DLD1 (cell line): ENCODE results near the gene DNAAF2.
"Not testable (repeated sequence)": the region's sequence is repeated elsewhere in the genome, so short reads cannot be mapped to it uniquely, and the experiment has no call there.

Experiments used
- in situ Hi-C: cut with HindIII; loops from 2 replicates; pipeline ENCODE4 v1.10.0; 2017; ENCODE audit warnings: low sequenced_read_pairs

DNAAF2 gene

DNA sequence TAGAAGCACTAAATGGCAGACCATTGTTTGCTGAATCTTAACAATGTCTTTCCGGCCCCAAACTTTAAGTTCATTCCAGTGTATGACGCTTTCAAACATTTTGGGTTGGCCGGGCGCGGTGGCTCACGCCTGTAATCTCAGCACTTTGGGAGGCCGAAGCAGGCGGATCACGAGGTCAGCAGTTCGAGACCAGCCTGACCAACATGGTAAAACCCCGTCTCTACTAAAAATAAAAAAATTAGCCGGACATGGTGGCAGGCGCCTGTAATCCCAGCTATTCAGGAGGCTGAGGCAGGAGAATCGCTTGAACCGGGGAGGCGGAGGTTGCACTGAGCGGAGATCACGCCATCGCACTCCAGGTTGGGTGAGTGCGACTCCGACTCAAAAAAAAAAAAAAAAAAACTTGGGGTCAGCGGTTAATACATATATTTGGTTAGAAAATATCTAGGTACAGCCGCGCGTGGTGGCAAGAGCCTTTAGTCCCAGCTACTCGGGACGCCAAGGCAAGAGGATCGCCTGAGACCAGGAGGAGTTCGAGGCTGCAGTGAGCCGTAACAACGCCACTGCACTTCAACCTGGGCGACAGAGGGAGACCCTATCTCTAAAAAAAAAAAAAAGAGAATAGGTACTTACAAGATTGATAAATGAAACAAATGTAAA is 49.9 kb downstream of the DNAAF2 start:
- in situ Hi-C loops: not testable (repeated sequence)

DNA sequence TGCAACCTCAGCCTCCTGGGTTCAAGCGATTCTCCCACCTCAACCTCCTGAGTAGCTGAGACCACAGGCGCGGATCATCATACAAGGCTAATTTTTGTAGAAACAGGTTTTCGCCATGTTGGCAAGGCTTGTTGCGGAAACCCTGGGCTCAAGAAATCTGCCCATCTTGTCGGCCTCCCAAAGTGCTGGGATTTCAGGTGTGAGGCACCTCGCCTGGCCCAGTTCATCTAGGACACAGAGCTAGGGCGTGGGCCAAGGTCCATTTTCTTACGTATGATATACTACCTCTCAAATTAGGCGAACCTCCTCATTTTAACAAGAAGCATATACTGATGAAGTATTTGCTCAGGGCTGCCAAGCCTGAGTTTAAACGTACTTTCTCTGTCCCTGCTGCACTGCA is 51.0 kb downstream of the DNAAF2 start:
- in situ Hi-C loops: no loop called here

DNA sequence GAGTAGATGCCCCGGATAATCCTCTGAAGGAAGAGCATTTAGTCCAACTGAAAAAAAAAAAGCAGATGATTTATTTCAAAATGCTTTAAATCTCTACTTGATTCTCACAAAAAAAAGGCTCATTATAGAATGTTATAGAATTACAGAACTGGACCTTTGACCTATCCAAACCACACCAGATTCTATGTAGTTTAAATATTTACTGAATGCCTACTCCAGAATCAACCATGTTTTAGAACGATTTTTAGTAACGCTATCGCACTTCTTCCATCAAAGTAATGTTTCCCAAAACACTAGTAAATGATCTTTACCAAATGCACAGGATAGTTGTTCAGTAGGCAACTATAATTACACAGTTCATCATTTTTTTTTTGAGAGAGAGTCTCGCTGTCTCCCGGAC is 51.4 kb downstream of the DNAAF2 start:
- in situ Hi-C loops: no loop called here

DNA sequence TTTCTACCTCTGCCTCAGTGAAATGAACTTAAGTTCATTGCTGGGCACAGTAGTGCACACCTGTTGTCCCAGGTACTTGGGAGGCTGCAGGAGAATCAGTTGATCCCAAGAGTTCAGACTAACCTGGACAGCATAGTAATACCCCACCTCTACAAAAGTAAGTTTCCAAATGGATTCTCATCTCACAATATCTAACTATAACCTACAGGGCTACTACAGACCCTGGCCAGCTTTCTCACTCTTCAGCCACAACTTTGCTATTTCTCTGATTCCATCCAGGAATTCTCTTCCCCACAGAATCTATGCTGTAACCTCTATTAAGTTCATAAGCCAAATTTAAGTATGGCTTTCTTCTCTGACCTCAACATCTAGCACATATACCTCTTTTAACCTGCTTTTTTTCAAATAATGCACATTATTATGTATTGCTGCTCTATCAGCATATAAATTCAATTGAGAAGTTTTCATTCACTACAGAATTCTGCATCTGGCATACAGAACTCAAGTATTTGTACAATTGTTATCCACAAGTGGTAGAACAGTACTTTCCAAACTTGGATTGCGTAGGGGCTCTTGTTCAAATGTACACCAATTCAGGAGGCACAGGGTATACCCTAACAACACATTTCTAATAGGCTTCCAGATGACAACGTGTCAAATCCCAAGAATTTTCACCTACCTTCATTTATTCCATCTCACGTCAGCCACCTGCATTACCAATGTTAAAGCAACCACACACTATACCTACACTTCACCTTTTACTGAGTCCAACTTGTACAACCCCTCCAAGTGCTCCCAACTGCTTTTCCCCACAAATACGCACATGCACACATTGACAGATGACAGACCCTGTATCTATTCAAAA is 52.7 kb downstream of the DNAAF2 start:
- in situ Hi-C loops: no loop called here

DNA sequence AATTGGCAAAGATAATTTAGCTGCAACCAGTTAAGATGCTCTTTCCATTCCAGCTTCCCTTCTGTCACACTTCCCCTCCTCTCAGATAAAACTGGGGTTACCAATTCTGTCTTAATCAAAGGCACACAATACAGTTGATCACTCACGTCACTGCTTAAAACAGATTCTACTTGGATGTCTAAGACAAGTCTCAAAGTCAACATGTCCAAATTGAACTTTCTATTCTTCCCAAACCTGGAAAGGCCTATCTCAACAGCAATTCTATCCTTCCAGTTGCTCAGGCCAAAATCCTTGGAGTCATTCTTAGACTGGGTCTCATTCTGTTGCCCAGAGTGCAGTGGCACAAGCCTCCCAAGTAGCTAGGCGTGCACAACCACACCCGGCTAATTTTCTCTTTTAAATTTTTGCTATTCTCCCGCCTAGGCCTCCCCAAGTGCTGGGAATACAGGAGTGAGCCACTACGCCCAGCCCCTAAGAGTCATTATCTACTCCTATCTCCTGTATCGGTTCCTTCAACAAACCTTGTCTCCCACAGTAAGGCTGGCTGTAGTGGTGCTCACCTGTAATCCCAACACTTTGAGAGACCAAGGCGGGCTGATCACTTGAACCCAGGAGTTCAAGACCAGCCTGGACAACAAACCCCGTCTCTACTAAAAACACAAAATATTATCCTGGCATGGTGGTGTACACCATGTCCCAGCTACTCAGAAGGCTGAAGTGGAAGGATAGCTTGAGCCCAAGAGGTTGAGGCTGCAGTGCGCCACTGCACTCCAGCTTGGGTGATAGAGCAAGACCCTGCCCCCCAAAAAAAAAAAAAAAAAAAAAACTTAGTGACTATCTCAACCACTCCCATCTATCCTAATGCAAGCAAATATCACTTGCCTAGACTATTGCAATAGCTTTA is 53.6 kb downstream of the DNAAF2 start:
- in situ Hi-C loops: no loop called here

DNA sequence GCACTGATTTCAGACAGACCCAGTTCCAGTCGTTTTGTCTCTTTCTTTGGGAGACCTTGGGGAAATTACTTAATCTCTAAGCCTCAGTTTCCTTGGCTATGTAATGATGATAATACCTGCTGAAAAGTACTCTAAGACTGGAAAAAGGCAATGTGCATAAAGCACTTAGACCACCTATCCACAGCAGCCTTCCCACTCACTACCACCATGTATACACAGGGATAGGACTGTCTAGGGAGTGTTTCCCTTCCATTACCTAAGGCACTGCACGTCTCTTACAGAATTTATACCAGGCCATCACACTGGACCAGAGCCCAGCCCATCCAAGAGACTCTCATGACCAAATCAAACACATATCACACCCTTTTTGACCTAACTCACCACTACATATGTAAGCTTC is 55.2 kb downstream of the DNAAF2 start:
- in situ Hi-C loops: no loop called here

DNA sequence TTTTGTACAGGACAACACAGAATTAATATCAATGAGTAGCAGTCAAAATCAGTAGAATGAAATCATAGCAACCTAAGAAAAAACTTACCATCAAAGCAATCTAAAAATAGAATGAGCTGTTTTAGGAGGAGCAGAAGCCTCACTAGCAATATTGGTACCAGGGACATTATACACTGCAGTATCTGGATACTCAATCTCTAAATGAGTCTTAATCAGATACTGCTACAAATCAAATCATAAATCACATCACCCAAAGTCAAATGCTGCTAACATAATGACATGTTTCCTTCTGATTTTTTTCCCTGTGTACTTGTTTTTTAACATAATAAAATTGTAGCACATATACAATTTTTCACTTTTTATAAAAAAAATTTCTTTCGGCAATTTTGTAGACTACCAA is 56.9 kb downstream of the DNAAF2 start:
- in situ Hi-C loops: no loop called here
